ENCODE data around the gene PDZD2.

DNA sequence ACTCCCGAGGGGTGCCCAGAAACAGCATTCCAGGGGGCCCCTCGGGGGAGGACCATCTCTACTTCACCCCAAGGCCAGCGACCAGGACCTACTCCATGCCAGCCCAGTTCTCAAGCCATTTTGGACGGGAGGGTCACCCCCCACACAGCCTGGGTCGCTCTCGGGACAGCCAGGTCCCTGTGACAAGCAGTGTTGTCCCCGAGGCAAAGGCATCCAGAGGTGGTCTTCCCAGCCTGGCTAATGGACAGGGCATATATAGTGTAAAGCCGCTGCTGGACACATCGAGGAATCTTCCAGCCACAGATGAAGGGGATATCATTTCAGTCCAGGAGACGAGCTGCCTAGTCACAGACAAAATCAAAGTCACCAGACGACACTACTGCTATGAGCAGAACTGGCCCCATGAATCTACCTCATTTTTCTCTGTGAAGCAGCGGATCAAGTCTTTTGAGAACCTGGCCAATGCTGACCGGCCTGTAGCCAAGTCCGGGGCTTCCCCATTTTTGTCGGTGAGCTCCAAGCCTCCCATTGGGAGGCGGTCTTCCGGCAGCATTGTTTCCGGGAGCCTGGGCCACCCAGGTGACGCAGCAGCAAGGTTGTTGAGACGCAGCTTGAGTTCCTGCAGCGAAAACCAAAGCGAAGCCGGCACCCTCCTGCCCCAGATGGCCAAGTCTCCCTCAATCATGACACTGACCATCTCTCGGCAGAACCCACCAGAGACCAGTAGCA is 451.3 kb downstream of the PDZD2 start:
- TF ChIP-seq POLR2A (IDR thresholded peaks at IDR 0.05): no peak
- TF ChIP-seq, protein P1, sequence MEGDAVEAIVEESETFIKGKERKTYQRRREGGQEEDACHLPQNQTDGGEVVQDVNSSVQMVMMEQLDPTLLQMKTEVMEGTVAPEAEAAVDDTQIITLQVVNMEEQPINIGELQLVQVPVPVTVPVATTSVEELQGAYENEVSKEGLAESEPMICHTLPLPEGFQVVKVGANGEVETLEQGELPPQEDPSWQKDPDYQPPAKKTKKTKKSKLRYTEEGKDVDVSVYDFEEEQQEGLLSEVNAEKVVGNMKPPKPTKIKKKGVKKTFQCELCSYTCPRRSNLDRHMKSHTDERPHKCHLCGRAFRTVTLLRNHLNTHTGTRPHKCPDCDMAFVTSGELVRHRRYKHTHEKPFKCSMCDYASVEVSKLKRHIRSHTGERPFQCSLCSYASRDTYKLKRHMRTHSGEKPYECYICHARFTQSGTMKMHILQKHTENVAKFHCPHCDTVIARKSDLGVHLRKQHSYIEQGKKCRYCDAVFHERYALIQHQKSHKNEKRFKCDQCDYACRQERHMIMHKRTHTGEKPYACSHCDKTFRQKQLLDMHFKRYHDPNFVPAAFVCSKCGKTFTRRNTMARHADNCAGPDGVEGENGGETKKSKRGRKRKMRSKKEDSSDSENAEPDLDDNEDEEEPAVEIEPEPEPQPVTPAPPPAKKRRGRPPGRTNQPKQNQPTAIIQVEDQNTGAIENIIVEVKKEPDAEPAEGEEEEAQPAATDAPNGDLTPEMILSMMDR (IDR thresholded peaks at IDR 0.05): no peak

All from heart left ventricle (tissue), 13 donors.